Right lobe of liver (tissue), 4 donors: ENCODE measurements around the gene NOD1.

Experiments used
- POLR2A ChIP-seq: fragments of 450-650 bp; IDR thresholded peaks from one replicate; pipeline ENCODE4 v1.6.1; 2017; ENCODE audit warnings: antibody characterized with exemption, mild to moderate bottlenecking
- TF ChIP-seq, protein P1 (sequence below), 4 donors: fragments of 200-600 bp in 3 of 4; fragments of 450-650 bp in 1 of 4; IDR thresholded peaks; one replicate each; pipeline versions ENCODE4 v1.5.1 to v1.8.0; 2016 to 2022; ENCODE audit warnings: antibody characterized with exemption in 4 of 4, mild to moderate bottlenecking in 2 of 4
- donor health status: DM: no; HTN: no; CAD: no.
- donor health status: DM: no; HTN: no; CAD: no.
- donor health status: DM: no; HTN: yes; CAD: no.

DNA sequence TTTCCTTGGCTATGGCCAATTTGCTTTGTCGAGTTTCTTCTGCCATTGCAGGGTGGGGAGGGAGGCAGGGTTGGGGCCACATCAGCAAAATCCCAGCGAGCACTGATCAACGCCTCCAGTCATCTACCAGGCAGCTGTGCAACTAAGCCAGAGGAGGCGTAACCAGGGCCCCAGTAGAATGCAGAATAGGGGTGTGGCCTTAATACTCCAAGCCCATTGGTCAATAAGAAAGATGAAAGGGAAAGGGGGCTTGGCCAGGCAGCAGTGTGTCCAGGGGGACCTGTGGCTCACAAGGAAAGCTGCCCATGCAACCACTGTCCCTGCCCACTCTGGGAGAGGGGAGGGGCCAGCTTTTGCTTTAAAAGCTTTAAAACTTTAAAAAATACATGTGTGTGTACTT is 47.6 kb upstream of the NOD1 start:
- TF ChIP-seq, protein P1, sequence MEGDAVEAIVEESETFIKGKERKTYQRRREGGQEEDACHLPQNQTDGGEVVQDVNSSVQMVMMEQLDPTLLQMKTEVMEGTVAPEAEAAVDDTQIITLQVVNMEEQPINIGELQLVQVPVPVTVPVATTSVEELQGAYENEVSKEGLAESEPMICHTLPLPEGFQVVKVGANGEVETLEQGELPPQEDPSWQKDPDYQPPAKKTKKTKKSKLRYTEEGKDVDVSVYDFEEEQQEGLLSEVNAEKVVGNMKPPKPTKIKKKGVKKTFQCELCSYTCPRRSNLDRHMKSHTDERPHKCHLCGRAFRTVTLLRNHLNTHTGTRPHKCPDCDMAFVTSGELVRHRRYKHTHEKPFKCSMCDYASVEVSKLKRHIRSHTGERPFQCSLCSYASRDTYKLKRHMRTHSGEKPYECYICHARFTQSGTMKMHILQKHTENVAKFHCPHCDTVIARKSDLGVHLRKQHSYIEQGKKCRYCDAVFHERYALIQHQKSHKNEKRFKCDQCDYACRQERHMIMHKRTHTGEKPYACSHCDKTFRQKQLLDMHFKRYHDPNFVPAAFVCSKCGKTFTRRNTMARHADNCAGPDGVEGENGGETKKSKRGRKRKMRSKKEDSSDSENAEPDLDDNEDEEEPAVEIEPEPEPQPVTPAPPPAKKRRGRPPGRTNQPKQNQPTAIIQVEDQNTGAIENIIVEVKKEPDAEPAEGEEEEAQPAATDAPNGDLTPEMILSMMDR (IDR thresholded peaks at IDR 0.05), result no peak
- no peak for TF ChIP-seq POLR2A
